Panc1 (cell line): Measurements from ENCODE around the gene SDK2. TPM values are rescaled to one million over a fixed set of nuclear protein-coding genes. Genes with fewer than 3 reads are reported as not detected.

Experiments used
- ATAC-seq: fragments of 200-7000 bp; cut with Tn5 transposase; 2 replicates; pipeline ENCODE4 v1.9.1; 2020; ENCODE audit warnings: mild to moderate bottlenecking, moderate library complexity
- BruUV-seq: library from RNA; stranded (reverse); fragments of 400-500 nt; replicated peaks from 2 replicates; lab custom pipeline; 2021; lab: Mats Ljungman, UMichigan
- CTCF ChIA-PET: fragments of 300-600 bp; sonication (Branson Sonifier 250); formaldehyde crosslinking; loops from one replicate; lab custom pipeline; 2022; ENCODE audit warnings: antibody characterized with exemption; lab: Charles Lee
- POLR2A ChIA-PET: fragments of 300-600 bp; sonication (Branson Sonifier 250); formaldehyde crosslinking; loops from one replicate; lab custom pipeline; 2022; ENCODE audit warnings: antibody characterized with exemption; lab: Charles Lee
- DNase-seq: peaks from one replicate; pipeline ENCODE4 v3.0.0-alpha.2; 2010; ENCODE audit warnings: low read depth, low spot score
- H3K27ac ChIP-seq: 2 replicates; pipeline ENCODE4 v1.5.1; 2011; ENCODE audit warnings: mild to moderate bottlenecking, low read length, inconsistent platforms
- H3K27me3 ChIP-seq: fragments of 200-500 bp; sonication (Bioruptor generic); 2 replicates; pipeline ENCODE4 v1.6.0; 2014; ENCODE audit warnings: low read length, inconsistent platforms; ENCODE audit not compliant: control insufficient read depth, insufficient read depth
- H3K36me3 ChIP-seq: fragments of 200-500 bp; sonication (Bioruptor generic); 2 replicates; pipeline ENCODE4 v1.5.1; 2014; ENCODE audit warnings: inconsistent platforms, mild to moderate bottlenecking, low read length, moderate library complexity; ENCODE audit not compliant: control insufficient read depth, insufficient read depth
- H3K4me1 ChIP-seq: 2 replicates; pipeline ENCODE4 v1.5.1; 2011; ENCODE audit warnings: inconsistent platforms, mild to moderate bottlenecking, low read length, moderate library complexity; ENCODE audit not compliant: control insufficient read depth, insufficient read depth
- H3K4me3 ChIP-seq, 2 experiments: 2 replicates each; pipeline ENCODE4 v1.5.1; 2011 to 2012; ENCODE audit warnings: low read depth in 2 of 2, low read length in 2 of 2, mild to moderate bottlenecking in 2 of 2, inconsistent platforms in 1 of 2, moderate library complexity in 1 of 2
- H3K9me3 ChIP-seq: fragments of 200-500 bp; sonication (Bioruptor generic); 2 replicates; pipeline ENCODE4 v1.5.1; 2014; ENCODE audit warnings: low read depth, mild to moderate bottlenecking, inconsistent platforms, low read length, moderate library complexity; ENCODE audit not compliant: control insufficient read depth, insufficient read depth
- CTCF ChIP-seq: fragments of 450-650 bp; IDR thresholded peaks from 2 replicates; pipeline ENCODE4 v1.5.1; 2017; ENCODE audit warnings: mild to moderate bottlenecking
- POLR2AphosphoS5 ChIP-seq: IDR thresholded peaks from 2 replicates; pipeline ENCODE4 v1.6.1; 2012; ENCODE audit warnings: mild to moderate bottlenecking, low read depth, low read length, moderate library complexity
- SIN3A ChIP-seq: IDR thresholded peaks from 2 replicates; pipeline ENCODE4 v1.6.1; 2012; ENCODE audit warnings: low read depth, mild to moderate bottlenecking, low read length, moderate library complexity, borderline replicate concordance; ENCODE audit not compliant: insufficient read depth
- TCF7L2 ChIP-seq: IDR thresholded peaks from 2 replicates; pipeline ENCODE4 v1.6.1; 2011; ENCODE audit warnings: mild to moderate bottlenecking, low read depth, low read length, inconsistent platforms
- in situ Hi-C: cut with HindIII; loops from 2 replicates; pipeline ENCODE4 v1.10.0; 2016; ENCODE audit warnings: low sequenced_read_pairs, low pct_unique_long_range_greater_than_20kb
- intact Hi-C: fragments of 100-400 bp; cut with micrococcal nuclease; formaldehyde crosslinking; loops from one replicate; pipeline ENCODE4 v1.10.0; 2022; ENCODE audit not compliant: unreplicated experiment
- total RNA-seq: library from RNA; stranded (reverse); gene quantifications from one replicate; pipeline ENCODE4 v1.2.1, GENCODE V29; 2021; ENCODE audit not compliant: unreplicated experiment
- TF ChIP-seq, protein P1 (sequence below), 2 experiments: IDR thresholded peaks; 2 replicates each; pipeline ENCODE4 v1.6.1; 2011 to 2012; ENCODE audit warnings: low read depth in 2 of 2, control low read depth in 1 of 2, low read length in 1 of 2, mild to moderate bottlenecking in 1 of 2, moderate library complexity in 1 of 2; ENCODE audit not compliant: insufficient read depth in 1 of 2

Gene SDK2
- total RNA-seq, 1 experiment from 2014 or later: 0.41 TPM

DNA sequence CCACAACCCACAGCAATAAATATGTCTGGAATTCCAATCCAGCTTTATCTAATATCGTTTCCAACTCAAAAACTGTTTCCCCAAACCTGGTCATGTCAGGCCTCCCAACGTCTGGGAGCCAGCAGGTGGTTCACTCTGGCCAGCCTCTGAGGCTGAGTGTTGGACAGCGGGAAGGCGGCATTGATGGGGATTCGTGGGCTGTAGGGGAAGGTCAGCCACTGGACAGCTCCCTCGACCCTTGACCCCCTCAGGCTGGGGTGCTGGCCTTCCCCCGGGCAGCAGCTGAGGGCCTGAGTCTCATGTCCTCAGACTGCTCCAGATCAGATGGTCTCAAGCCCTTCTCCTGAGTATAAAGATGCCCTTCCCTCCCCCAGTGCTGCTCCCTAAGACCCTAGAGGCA lies 50.2 kb downstream of the SDK2 start:
- in situ Hi-C loops: no loop called here
- no peak for DNase-seq
- Histone ChIP-seq H3K4me3 (no peak overlapping the region), H3K36me3 (no peaks in the 10 kb centered on the region), H3K27me3 (no peaks in the 10 kb centered on the region), H3K9me3 (no peaks in the 10 kb centered on the region), H3K27ac (no peak overlapping the region), H3K4me1 (no peaks in the 10 kb centered on the region)
- no peak for ATAC-seq
- POLR2A ChIA-PET: no interaction called here
- BruUV-seq: no TSS peak
- intact Hi-C loops: no loop called here
- CTCF ChIA-PET: no interaction called here
- TF ChIP-seq, protein P1, sequence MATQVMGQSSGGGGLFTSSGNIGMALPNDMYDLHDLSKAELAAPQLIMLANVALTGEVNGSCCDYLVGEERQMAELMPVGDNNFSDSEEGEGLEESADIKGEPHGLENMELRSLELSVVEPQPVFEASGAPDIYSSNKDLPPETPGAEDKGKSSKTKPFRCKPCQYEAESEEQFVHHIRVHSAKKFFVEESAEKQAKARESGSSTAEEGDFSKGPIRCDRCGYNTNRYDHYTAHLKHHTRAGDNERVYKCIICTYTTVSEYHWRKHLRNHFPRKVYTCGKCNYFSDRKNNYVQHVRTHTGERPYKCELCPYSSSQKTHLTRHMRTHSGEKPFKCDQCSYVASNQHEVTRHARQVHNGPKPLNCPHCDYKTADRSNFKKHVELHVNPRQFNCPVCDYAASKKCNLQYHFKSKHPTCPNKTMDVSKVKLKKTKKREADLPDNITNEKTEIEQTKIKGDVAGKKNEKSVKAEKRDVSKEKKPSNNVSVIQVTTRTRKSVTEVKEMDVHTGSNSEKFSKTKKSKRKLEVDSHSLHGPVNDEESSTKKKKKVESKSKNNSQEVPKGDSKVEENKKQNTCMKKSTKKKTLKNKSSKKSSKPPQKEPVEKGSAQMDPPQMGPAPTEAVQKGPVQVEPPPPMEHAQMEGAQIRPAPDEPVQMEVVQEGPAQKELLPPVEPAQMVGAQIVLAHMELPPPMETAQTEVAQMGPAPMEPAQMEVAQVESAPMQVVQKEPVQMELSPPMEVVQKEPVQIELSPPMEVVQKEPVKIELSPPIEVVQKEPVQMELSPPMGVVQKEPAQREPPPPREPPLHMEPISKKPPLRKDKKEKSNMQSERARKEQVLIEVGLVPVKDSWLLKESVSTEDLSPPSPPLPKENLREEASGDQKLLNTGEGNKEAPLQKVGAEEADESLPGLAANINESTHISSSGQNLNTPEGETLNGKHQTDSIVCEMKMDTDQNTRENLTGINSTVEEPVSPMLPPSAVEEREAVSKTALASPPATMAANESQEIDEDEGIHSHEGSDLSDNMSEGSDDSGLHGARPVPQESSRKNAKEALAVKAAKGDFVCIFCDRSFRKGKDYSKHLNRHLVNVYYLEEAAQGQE (IDR thresholded peaks at IDR 0.05; ENCODE audit: insufficient read depth in 1 of 2, low read depth in 2 of 2, low read length in 1 of 2): peak in 1 of 2 experiments; percentile 30; a peak in 1 of 4 replicates
- TF ChIP-seq TCF7L2: no peak

- ATAC-seq (no peak), DNase-seq (no peak)
- no peaks in the 10 kb centered on the region for H3K36me3 ChIP-seq
- POLR2A ChIA-PET: no interaction called here
- no TSS peak for BruUV-seq
- H3K27me3 ChIP-seq: no peaks in the 10 kb centered on the region
- CTCF ChIA-PET: interaction anchor here (0.7 kb wide), 1 partner anchor 162 kb away, joined by 3 read pairs; no protein-coding TSS in a partner anchor
- in situ Hi-C loops: no loop called here
- no peak for TF ChIP-seq CTCF
- TF ChIP-seq, protein P1 (IDR thresholded peaks at IDR 0.05; ENCODE audit: insufficient read depth in 1 of 2, low read depth in 2 of 2, low read length in 1 of 2): no peak
- TF ChIP-seq POLR2AphosphoS5: no peak
- no peak for TF ChIP-seq SIN3A
- TF ChIP-seq TCF7L2: no peak
- intact Hi-C loops: no loop called here
- no peak overlapping the region for H3K27ac ChIP-seq
- H3K4me1 ChIP-seq: no peaks in the 10 kb centered on the region
- no peak overlapping the region for H3K4me3 ChIP-seq
- H3K9me3 ChIP-seq: no peaks in the 10 kb centered on the region
Observed at GRCh38 chr17:73593249-73593965, 50.8 kb downstream of the SDK2 start.
